ENCODE data around the gene CKS1B.

The CKS1B gene

DNA sequence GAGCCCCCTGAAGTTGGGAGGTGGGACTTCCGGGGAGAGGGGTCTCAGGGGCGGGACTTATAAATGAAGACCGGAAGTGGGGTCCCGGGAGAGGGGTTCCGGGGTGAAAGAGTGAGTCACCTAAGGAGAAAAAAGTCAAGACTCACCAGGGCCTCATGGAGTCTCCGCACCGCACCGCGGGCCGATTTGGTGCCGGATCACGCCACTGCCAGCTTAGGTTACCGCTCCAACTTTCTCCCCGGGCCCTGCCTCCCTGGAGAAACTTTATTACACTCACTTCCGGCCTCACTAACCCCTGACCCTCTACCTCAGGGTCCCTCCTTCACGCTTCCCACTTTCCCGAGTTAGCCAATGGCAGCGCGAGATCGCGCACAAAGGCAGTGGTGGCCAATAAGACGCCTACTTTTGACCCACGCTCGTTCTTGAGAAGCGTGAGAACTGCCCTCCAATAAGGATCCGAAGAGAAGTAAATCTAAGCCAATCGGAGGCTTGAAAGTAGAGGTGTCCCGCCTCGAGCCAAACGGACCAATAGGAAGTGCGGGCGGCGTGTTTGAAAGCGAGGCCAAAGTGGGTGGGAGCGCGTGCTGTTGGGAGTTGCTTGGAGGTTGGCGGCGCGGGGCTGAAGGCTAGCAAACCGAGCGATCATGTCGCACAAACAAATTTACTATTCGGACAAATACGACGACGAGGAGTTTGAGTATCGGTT, at the start of gene CKS1B:
Gene CKS1B, plus strand, starts transcription at position 580 of the 706 bp plus-strand sequence. Its CDS starts 65 bp downstream, at position 645.
- Histone ChIP-seq H3K9me2 (replicated peaks; ENCODE audit: insufficient read depth, low read length) (no peaks in the 10 kb centered on the region), H3K9ac (ENCODE audit: low read length) (peak within 1 kb of the TSS; percentile 86), H3K4me3 (ENCODE audit: low read length) (peak within 1 kb of the TSS; percentile 69), H3K79me2 (ENCODE audit: low read length) (peaks cover 88% of the 10 kb centered on the region), H3K27me3 (replicated peaks; ENCODE audit: insufficient read depth, low read length) (no peaks in the 10 kb centered on the region), H3F3A (ENCODE audit: insufficient read depth, low read length) (peaks cover 44% of the 10 kb centered on the region), H2AFZ (ENCODE audit: low read length) (peak within 1 kb of the TSS; percentile 21; the same call in 1 of the 2 replicates), H3K27ac (ENCODE audit: low read length) (peak within 1 kb of the TSS; percentile 90), H3K4me1 (ENCODE audit: low read length) (peaks cover 39% of the 10 kb centered on the region), H4K20me1 (ENCODE audit: insufficient read depth, low read length) (no peaks in the 10 kb centered on the region), H3K36me3 (replicated peaks; ENCODE audit: insufficient read depth, low read length) (peaks cover 6% of the 10 kb centered on the region), H3K4me2 (ENCODE audit: low read depth, low read length) (peak within 1 kb of the TSS; percentile 73), H3K9me3 (replicated peaks; ENCODE audit: insufficient read depth, low read length) (no peaks in the 10 kb centered on the region)
- TF ChIP-seq EZH2phosphoT487 (IDR thresholded peaks at IDR 0.05; ENCODE audit: low read length) (no peak), EZH2 (optimal IDR thresholded peaks at IDR 0.05; ENCODE audit: low read depth, low read length) (no peak)
- TF ChIP-seq, protein P1, sequence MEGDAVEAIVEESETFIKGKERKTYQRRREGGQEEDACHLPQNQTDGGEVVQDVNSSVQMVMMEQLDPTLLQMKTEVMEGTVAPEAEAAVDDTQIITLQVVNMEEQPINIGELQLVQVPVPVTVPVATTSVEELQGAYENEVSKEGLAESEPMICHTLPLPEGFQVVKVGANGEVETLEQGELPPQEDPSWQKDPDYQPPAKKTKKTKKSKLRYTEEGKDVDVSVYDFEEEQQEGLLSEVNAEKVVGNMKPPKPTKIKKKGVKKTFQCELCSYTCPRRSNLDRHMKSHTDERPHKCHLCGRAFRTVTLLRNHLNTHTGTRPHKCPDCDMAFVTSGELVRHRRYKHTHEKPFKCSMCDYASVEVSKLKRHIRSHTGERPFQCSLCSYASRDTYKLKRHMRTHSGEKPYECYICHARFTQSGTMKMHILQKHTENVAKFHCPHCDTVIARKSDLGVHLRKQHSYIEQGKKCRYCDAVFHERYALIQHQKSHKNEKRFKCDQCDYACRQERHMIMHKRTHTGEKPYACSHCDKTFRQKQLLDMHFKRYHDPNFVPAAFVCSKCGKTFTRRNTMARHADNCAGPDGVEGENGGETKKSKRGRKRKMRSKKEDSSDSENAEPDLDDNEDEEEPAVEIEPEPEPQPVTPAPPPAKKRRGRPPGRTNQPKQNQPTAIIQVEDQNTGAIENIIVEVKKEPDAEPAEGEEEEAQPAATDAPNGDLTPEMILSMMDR (IDR thresholded peaks at IDR 0.05; ENCODE audit: low read length): no peak
- peak; percentile 100 for DNase-seq

DNA sequence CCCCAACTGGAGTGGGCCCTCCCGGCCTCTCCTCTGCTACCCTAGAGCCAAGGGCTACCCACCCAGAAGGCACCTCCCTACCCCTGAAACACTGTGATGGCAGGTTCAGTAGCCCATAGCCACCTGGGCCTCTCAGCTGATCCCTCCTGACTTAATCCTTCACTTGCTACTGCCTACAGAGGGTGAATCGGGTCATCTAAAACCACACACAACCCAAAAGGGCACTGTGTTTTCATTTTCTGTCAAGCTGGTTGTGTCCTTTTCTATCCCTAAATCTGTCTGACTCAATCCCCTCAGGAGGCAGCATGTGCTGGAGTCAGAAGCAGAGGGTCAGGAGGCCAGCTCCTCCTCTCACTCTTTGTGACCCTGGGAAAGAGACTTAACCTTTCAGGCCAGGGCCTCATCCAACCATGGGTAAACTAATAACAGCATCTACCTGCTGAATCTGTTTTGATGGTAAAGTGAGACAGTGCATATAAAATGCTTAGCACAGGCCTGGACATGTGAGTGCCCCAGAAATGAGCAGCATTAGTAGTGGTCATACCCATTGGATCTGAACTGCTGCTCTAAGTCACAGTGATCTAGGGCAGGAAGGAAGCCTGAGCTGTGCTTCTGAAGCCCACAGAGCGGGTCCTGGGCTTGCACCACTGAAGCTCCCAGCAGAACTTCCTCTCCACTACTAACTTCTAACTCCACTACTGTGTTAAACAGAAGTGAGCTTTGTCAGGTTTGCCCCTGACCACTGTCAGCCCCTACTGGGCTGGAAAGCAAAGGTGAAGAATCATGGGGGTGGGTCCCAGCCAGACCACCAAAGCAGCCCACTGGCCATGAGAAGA, 48.9 kb upstream of the CKS1B start:
- Histone ChIP-seq H3K9me2 (replicated peaks; ENCODE audit: insufficient read depth, low read length) (no peaks in the 10 kb centered on the region), H4K20me1 (ENCODE audit: insufficient read depth, low read length) (no peaks in the 10 kb centered on the region), H3K4me2 (ENCODE audit: low read depth, low read length) (no peak overlapping the region), H2AFZ (ENCODE audit: low read length) (no peak overlapping the region), H3K9me3 (replicated peaks; ENCODE audit: insufficient read depth, low read length) (no peaks in the 10 kb centered on the region), H3K27me3 (replicated peaks; ENCODE audit: insufficient read depth, low read length) (no peaks in the 10 kb centered on the region), H3F3A (ENCODE audit: insufficient read depth, low read length) (no peaks in the 10 kb centered on the region), H3K79me2 (ENCODE audit: low read length) (no peaks in the 10 kb centered on the region), H3K36me3 (replicated peaks; ENCODE audit: insufficient read depth, low read length) (no peaks in the 10 kb centered on the region; the same call in 1 of the 2 replicates), H3K4me3 (ENCODE audit: low read length) (no peak overlapping the region), H3K4me1 (ENCODE audit: low read length) (no peaks in the 10 kb centered on the region), H3K27ac (ENCODE audit: low read length) (no peak overlapping the region), H3K9ac (ENCODE audit: low read length) (no peak overlapping the region)
- DNase-seq: no peak
- TF ChIP-seq, protein P1 (IDR thresholded peaks at IDR 0.05; ENCODE audit: low read length): no peak
- no peak for TF ChIP-seq EZH2phosphoT487 (IDR thresholded peaks at IDR 0.05; ENCODE audit: low read length)
- TF ChIP-seq EZH2 (optimal IDR thresholded peaks at IDR 0.05; ENCODE audit: low read depth, low read length): no peak

DNA sequence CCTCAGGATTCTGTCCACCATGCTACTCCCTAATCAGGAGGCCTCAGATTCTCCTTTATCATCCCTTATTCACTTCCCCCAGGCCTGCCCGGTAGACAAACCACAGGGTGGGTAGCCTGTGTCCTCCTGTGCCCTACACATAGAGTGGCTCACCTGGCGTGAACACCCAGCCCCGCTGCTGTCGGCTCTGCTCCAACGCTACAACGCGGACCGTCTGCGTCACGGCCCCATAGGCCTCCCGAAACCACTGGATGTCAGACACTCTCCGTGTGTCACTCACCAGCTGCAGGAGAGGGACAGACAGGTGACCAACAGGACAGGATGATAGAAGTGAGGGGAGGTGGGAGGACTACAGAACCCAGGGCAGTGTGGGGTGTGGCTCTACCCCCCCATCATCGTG, 48.3 kb upstream of the CKS1B start:
- Histone ChIP-seq H2AFZ (ENCODE audit: low read length) (no peak overlapping the region), H4K20me1 (ENCODE audit: insufficient read depth, low read length) (no peaks in the 10 kb centered on the region), H3K4me1 (ENCODE audit: low read length) (no peaks in the 10 kb centered on the region), H3K4me2 (ENCODE audit: low read depth, low read length) (no peak overlapping the region), H3K9me3 (replicated peaks; ENCODE audit: insufficient read depth, low read length) (no peaks in the 10 kb centered on the region), H3F3A (ENCODE audit: insufficient read depth, low read length) (no peaks in the 10 kb centered on the region), H3K27ac (ENCODE audit: low read length) (no peak overlapping the region), H3K27me3 (replicated peaks; ENCODE audit: insufficient read depth, low read length) (no peaks in the 10 kb centered on the region), H3K9ac (ENCODE audit: low read length) (no peak overlapping the region), H3K9me2 (replicated peaks; ENCODE audit: insufficient read depth, low read length) (no peaks in the 10 kb centered on the region), H3K4me3 (ENCODE audit: low read length) (no peak overlapping the region), H3K79me2 (ENCODE audit: low read length) (no peaks in the 10 kb centered on the region), H3K36me3 (replicated peaks; ENCODE audit: insufficient read depth, low read length) (no peaks in the 10 kb centered on the region; the same call in 1 of the 2 replicates)
- no peak for DNase-seq
- TF ChIP-seq EZH2phosphoT487 (IDR thresholded peaks at IDR 0.05; ENCODE audit: low read length) (no peak), EZH2 (optimal IDR thresholded peaks at IDR 0.05; ENCODE audit: low read depth, low read length) (no peak)
- TF ChIP-seq, protein P1 (IDR thresholded peaks at IDR 0.05; ENCODE audit: low read length): no peak
